Ishikawa (cell line): Measurements from ENCODE around the gene PIP4K2C.

Source experiments
- CREB1 ChIP-seq: IDR thresholded peaks from 2 replicates; pipeline ENCODE4 v1.6.1; 2012; ENCODE audit warnings: low read depth
- RAD21 ChIP-seq: IDR thresholded peaks from 2 replicates; pipeline ENCODE4 v1.6.1; 2012; ENCODE audit warnings: low read depth
- TAF1 ChIP-seq: IDR thresholded peaks from 2 replicates; pipeline ENCODE4 v1.6.1; 2012; ENCODE audit warnings: low read depth, mild to moderate bottlenecking

GRCh38 chr12:57638096-57638495, 47.1 kb downstream of the PIP4K2C start:
- TF ChIP-seq CREB1 (no peak), TAF1 (no peak), RAD21 (no peak)
